NCI-H82 treated with DMSO at 0.1 percent for 48 hours (cell line): ENCODE data around the gene CTXN3.

Experiments used
- DNase-seq: peaks from one replicate; lab custom pipeline; 2025; ENCODE audit not compliant: unreplicated experiment; lab: John Stamatoyannopoulos, UW

Gene CTXN3

GRCh38 chr5:127696683-127697082 lies 47.8 kb downstream of the CTXN3 start:
- no peak for DNase-seq

GRCh38 chr5:127697894-127698600 lies 49.2 kb downstream of the CTXN3 start:
- DNase-seq: no peak

GRCh38 chr5:127699416-127699815 lies 50.5 kb downstream of the CTXN3 start:
- DNase-seq: no peak

- no peak for DNase-seq
These were observed 51.4 kb downstream of the CTXN3 start for GRCh38 chr5:127700237-127700766.

- no peak for DNase-seq
These were observed 53.6 kb downstream of the CTXN3 start for GRCh38 chr5:127702434-127702833.

GRCh38 chr5:127702926-127703561 lies 54.2 kb downstream of the CTXN3 start, which contains the start of gene CCDC192:
TSS of gene CCDC192 (plus strand) at chr5:127703391. CDS start at chr5:127703446, 55 bp downstream.
- DNase-seq: no peak

DNA sequence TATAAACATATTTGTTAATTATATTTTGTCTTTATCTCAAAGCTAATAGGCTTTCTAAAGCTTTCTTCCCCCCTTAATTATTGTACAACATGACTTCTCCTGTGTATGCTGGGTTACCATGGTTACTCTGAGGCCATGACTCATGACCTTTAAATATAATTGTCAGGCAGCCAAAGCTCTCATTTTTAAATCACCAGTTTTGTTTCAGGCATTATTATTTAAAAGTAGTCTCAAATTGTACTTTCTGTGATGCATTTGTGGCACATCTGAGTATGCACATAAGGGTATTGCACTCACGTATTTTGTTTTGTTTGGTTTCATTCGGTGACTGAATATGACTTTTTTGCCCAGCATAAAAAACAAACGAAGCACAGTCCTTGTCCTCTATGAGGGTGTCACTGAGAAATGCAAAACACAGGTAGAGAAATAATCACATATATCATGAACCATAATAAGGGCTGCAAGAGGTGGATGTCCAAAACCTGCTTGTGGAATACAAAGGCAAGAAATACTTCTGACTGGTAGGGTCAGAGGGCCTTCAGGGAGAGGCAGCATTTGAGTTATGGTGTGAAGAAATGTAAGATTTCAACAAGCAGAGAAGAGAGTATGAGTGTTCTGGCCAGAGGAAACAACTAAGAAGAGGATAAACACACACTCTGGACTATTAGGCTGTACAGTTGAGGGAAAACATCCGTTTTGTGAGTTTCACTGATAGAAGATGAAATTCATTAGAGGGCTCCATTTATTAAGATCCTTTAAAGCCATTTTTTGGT lies 56.4 kb downstream of the CTXN3 start:
- no peak for DNase-seq

- no peak for DNase-seq
These were observed 57.8 kb downstream of the CTXN3 start for GRCh38 chr5:127706691-127707090.

- DNase-seq: no peak
These were observed 58.3 kb downstream of the CTXN3 start for GRCh38 chr5:127707209-127707608.
